Pancreas (tissue), 10 donors: ENCODE data around the gene EGFL7. TPM values are rescaled to one million over a fixed set of nuclear protein-coding genes. Genes with fewer than 3 reads are reported as not detected.
A peak's percentile ranks its signal among the peaks of the same experiment; 100 is the strongest.

Source experiments
- ATAC-seq, 4 donors: fragments of 200-7000 bp; cut with Tn5 transposase; one replicate each; pipeline versions ENCODE4 v1.8.0 to v1.9.1; 2020; ENCODE audit warnings: mild to moderate bottlenecking in 4 of 4, moderate library complexity in 4 of 4
- DNase-seq, 6 donors: peaks; one replicate each; pipeline ENCODE4 v3.0.0-alpha.2; 2020
- FAIRE-seq: peaks from 2 replicates; lab custom pipeline; 2012; peaks lifted over from hg19 to GRCh38; lab: Jason Lieb, UNC
- H3K27ac ChIP-seq, 4 donors: fragments of 200-600 bp; sonication (generic); 1 replicate in 3 of 4; 2 replicates in 1 of 4; pipeline versions ENCODE4 v1.5.0 to v1.8.0; 2020
- H3K27me3 ChIP-seq, 4 donors: fragments of 200-600 bp; one replicate each; pipeline ENCODE4 v1.8.0; 2021
- H3K36me3 ChIP-seq, 3 donors: fragments of 200-600 bp; sonication (generic) in 1 of 3; one replicate each; pipeline versions ENCODE4 v1.5.0 to v1.8.0; 2020 to 2021
- H3K4me1 ChIP-seq, 3 donors: fragments of 200-600 bp; one replicate each; pipeline ENCODE4 v1.8.0; 2021
- H3K4me3 ChIP-seq, 4 donors: fragments of 200-600 bp; sonication (generic) in 2 of 4; one replicate each; pipeline versions ENCODE4 v1.5.0 to v1.8.0; 2020 to 2021
- H3K9me3 ChIP-seq, 4 donors: fragments of 200-600 bp; one replicate each; pipeline ENCODE4 v1.8.0; 2021
- CTCF ChIP-seq, 4 donors: fragments of 200-600 bp; sonication (generic) in 3 of 4; IDR thresholded peaks; one replicate each; pipeline versions ENCODE4 v1.5.0 to v1.8.0; 2021; ENCODE audit warnings: antibody characterized with exemption in 4 of 4
- WGBS, 2 donors: extraction: QIAGEN DNeasy Blood & Tissue Kit; methylation state at CpG; one replicate each; pipeline ENCODE4 v1.1.7; 2013; 5-methylcytosine and 5-hydroxymethylcytosine counted together
- intact Hi-C, 3 donors: fragments of 100-400 bp; cut with DNase I; formaldehyde crosslinking; loops; one replicate each; pipeline versions ENCODE4 v1.11.1 to v1.14.2; 2022
- polyA plus RNA-seq, 2 donors: library from polyadenylated mRNA; stranded (reverse); fragments of 200-250 nt; gene quantifications; one replicate each; pipeline ENCODE4 v1.2.3, GENCODE V29; 2013
- total RNA-seq, 6 donors: library from RNA; stranded (reverse); fragmentation: NEBNext Ultra II Directional in 4 of 6; extraction: Animal tissue kit (Norgen Biotek cat#: 25700) in 4 of 6; gene quantifications; one replicate each; pipeline versions ENCODE4 v1.2.1 to v1.2.4, GENCODE V29; 2021 to 2023
- donor health status: healthy with polysubstance abuse.
- donor health status: DM: no; HTN: no; CAD: no; lungs with moderate emphysema.
- donor health status: DM: no; HTN: no; CAD: no.
- donor health status: control.
- donor health status: control.
- donor health status: Bipolar disorder and iron deficiency.
- donor health status: DM: yes; HTN: yes; CAD: no.
- donor health status: DM: no; HTN: no; CAD: no.
- donor health status: DM: no; HTN: no; CAD: no.
- donor health status: DM: yes; HTN: yes; CAD: no.

EGFL7 gene
- total and polyA plus RNA-seq, 8 donors, result 8.6 to 134 (median 16.7) TPM

DNA sequence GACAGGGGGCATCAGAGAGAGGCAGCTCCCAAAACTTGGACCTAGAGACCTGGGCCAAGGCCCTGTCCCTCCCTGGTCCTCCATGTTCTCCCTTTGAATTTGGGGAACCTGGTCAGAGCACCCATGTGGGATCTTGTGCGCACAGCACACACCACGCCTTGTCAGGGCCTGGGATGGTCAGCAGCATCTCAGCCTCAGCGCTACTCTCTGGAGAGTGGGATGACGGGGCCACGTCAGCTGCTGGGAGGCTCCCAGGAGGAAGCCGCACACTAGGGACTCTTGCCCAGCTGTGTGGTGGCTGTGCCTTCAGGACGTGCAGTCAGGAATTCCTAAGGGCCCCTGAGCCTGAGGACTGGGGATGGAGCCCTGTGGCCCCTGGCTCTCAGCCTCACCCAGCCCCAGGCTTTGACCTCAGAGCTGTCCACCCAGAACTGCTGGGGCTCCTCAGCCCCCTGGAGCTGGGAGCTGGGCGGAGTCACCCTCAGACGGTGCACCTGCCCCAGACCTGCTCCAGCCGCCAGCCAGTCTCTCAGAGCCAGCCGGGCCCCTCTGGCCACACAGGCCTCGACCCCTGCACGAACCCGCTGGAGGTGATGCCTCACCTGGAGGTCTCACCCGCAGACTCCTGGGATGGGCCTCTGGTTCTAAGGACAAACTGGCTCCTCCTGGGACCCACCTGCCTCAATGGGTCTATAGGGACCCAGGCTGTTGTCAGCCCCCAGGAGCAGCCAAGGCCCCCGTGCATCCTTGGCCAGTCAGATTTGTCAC lies 38.3 kb upstream of the EGFL7 start:
- H3K27me3 ChIP-seq, result no peaks in the 10 kb centered on the region
- H3K4me1 ChIP-seq, result peaks cover 41 to 42% (median 42%) of the 10 kb centered on the region in 3 donors
- intact Hi-C loops, result no loop called here
- ATAC-seq (no peak), DNase-seq (peak in 3 of 6 donors; percentile 52 to 84 (median 61)), FAIRE-seq (no peak)
- peak overlapping the region in 2 of 4 donors; percentile 40 to 74 for H3K27ac ChIP-seq
- 78 to 80% methylated on average over 16 of the region's 16 CpGs for WGBS, 2 donors
- no peaks in the 10 kb centered on the region for H3K9me3 ChIP-seq
- H3K36me3 ChIP-seq, result no peaks in the 10 kb centered on the region
- no peak for TF ChIP-seq CTCF (IDR thresholded peaks at IDR 0.05)
- no peak overlapping the region for H3K4me3 ChIP-seq

DNA sequence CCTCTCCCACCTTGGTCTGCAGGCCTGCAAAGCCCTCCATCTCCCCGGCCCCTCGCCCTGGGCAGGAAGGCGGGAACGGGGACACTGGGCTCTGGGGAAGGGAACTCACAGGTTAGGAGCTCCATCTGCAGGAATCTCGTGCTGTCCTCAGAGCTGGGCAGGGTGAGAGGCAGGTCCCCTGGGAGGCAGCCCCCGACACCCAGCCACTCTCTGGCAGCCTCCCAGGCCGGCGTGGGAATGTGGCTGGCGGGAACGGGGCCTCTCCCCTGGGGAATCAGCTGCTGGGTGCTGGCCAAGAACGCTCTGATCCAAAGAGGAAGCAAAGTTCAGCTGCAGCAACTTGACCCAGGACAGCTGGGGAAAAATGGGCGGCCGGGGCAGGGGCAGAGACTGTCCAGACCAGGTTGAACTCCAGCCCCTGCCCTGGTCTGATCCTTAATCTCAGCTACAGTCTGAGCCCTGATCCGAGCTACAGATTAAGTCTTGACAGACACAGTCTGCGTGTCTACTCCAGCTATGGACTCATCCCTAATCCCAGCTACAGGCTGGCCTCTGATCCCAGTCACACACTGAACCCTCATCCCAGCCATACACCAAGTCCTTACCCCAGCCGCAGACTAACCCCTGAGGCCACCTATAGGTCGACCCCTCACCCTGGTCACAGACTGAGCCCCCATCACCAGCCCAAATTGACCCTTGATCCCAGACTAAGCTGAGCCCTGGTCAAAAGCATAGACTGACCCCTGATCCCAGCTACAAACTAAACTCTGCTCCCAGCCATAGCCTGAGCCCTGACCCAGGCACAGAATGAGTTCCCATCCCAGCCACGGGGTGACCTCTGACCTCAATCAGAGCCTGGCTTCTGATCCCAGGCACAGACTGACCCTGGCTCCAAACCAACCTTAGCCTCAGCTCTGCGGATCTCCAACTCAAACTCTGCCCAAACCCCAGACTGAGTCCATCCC lies 37.3 kb upstream of the EGFL7 start:
- FAIRE-seq, result no peak
- TF ChIP-seq CTCF (IDR thresholded peaks at IDR 0.05), result no peak
- H3K9me3 ChIP-seq, result no peaks in the 10 kb centered on the region
- peaks cover 42 to 47% (median 46%) of the 10 kb centered on the region in 3 donors for H3K4me1 ChIP-seq
- 9 to 10% methylated on average over 18 to 19 of the region's 19 CpGs for WGBS, 2 donors
- peak; percentile 46 to 63 (median 62) for ATAC-seq
- no peaks in the 10 kb centered on the region for H3K36me3 ChIP-seq
- no peaks in the 10 kb centered on the region for H3K27me3 ChIP-seq
- peak overlapping the region; percentile 40 to 74 (median 64) for H3K27ac ChIP-seq
- intact Hi-C loops, result loop anchor here in 1 of 3 donors (5.0 kb wide), 1 partner anchor 88 kb away; no protein-coding TSS in a partner anchor
- H3K4me3 ChIP-seq, result no peak overlapping the region
- peak; percentile 87 to 96 (median 92) for DNase-seq

DNA sequence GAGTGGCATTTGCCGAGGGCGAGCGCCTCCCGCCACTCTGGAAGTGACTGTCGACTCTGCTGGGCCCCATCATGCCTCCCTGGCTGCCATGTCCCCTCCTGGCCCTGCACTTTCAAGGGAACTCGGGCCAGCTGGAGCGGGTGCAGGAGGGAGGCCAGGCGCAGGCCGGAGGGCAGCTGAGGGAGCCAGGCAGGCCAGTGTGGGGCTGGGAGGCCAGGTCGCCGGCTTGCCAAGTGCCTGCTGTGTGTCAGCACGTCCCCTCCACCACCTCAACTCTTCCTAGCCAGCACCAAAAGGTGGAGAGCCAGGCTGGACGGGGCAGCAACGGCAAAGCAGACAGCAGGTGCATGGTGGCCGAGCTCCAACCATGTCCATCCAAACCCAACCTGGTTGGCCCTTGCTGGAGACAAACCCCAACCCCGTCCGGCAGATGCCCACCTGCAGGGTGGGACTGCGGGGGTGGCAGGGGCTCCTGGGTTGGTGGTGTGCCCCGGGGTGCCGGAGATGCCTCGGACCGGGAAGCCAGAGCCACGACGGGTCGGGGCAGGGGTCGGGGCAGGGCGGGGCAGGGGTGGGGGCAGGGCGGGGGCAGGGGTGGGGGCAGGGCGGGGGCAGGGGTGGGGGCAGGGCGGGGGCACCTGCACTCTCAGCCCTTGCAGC lies 36.5 kb upstream of the EGFL7 start:
- H3K27ac ChIP-seq, result peak overlapping the region; percentile 40 to 74 (median 64)
- H3K27me3 ChIP-seq, result no peaks in the 10 kb centered on the region
- ATAC-seq (peak; percentile 40 to 57 (median 48)), FAIRE-seq (no peak), DNase-seq (peak; percentile 52 to 91 (median 79))
- peaks cover 42 to 56% (median 49%) of the 10 kb centered on the region in 3 donors for H3K4me1 ChIP-seq
- no peak overlapping the region for H3K4me3 ChIP-seq
- intact Hi-C loops, result loop anchor here in 1 of 3 donors (5.0 kb wide), 1 partner anchor 89 kb away; no protein-coding TSS in a partner anchor
- no peaks in the 10 kb centered on the region for H3K9me3 ChIP-seq
- no peak for TF ChIP-seq CTCF (IDR thresholded peaks at IDR 0.05)
- no peaks in the 10 kb centered on the region for H3K36me3 ChIP-seq
- 15 to 17% methylated on average over 19 to 28 of the region's 30 CpGs for WGBS, 2 donors

DNA sequence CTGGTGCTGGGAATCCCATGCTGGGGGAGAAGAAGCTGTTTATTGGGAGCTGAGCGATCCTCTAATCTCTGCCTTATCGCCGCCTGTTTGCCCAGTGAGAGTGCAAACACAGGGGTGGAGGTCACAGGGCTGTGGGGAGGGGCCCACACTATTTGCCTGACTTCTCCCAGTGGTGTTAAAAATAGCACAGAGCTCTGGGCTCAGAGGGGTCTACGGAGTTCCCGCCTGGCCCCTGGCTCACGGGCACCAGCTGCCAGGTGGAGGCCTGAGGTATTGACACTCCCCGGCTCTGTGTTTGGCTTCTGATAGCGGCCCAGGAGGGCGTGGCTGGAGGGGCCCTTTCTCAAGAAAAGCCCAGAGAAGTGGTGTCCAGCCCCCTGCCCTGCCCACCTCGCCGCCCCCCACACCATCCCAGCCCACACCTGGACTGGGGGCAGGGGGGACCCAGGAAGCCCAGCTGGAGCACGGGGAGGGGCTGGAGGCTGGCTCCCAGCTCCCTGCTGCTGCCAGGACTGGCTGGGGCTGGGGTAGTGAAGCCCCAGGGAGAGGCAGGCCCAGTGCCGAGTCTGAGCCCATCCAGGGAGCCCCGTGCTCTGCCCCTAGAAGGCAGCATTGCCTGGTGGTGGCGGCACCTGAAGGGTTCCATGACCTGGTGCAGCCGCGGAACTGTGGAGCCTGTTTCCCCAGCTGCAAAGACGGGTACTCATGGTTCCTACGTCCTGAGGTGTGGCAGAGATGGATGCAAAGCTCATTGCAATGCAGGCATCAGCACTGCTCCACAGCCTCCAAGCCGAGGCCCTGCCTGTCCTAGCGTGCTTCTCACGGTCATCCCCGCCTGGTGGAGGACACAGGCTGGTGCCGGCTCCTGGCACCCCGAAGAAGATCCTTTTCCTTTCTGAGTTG lies 35.7 kb upstream of the EGFL7 start:
- FAIRE-seq (no peak), DNase-seq (peak; percentile 73 to 92 (median 82)), ATAC-seq (peak; percentile 69 to 81 (median 74))
- Histone ChIP-seq H3K27ac (peak overlapping the region; percentile 39 to 74 (median 54)), H3K4me3 (no peak overlapping the region), H3K27me3 (no peaks in the 10 kb centered on the region), H3K9me3 (no peaks in the 10 kb centered on the region), H3K36me3 (no peaks in the 10 kb centered on the region), H3K4me1 (peaks cover 42 to 56% (median 49%) of the 10 kb centered on the region in 3 donors)
- peak in 2 of 4 donors; percentile 6 to 21 for TF ChIP-seq CTCF (IDR thresholded peaks at IDR 0.05)
- 18 to 24% methylated on average over 24 to 25 of the region's 25 CpGs for WGBS, 2 donors
- intact Hi-C loops, result loop anchor here in 1 of 3 donors (5.0 kb wide), 1 partner anchor 90 kb away; no protein-coding TSS in a partner anchor
